ENCODE data around the gene MICU2.

Gene MICU2

GRCh38 chr13:21573920-21574712, 29.9 kb downstream of the MICU2 start:
- no peak overlapping the region for H3K4me2 ChIP-seq (ENCODE audit: low read length)
- H3K4me3 ChIP-seq (ENCODE audit: low read depth, low read length, poor library complexity, severe bottlenecking), result no peak overlapping the region
- H3K79me2 ChIP-seq (ENCODE audit: insufficient read depth, low read length), result no peaks in the 10 kb centered on the region; the same call in 1 of the 2 replicates
- no peak overlapping the region for H3K9ac ChIP-seq (ENCODE audit: low read length)
- no peaks in the 10 kb centered on the region for H4K20me1 ChIP-seq (ENCODE audit: insufficient read depth, low read length)
- no peaks in the 10 kb centered on the region for H3F3A ChIP-seq (ENCODE audit: insufficient read depth, low read length)
- no peaks in the 10 kb centered on the region for H3K27me3 ChIP-seq (ENCODE audit: insufficient read depth, low read length)
- H3K9me2 ChIP-seq (ENCODE audit: low read depth, low read length), result no peaks in the 10 kb centered on the region
- H2AFZ ChIP-seq (ENCODE audit: low read length), result no peak overlapping the region
- no peak overlapping the region for H3K27ac ChIP-seq (ENCODE audit: low read depth, low read length, poor library complexity, severe bottlenecking)
- H3K9me3 ChIP-seq (ENCODE audit: low read length), result no peaks in the 10 kb centered on the region
- TF ChIP-seq EZH2 (IDR thresholded peaks at IDR 0.05; ENCODE audit: borderline replicate concordance, low read length) (no peak), CTCF (IDR thresholded peaks at IDR 0.05; ENCODE audit: low read length) (no peak)
- H3K36me3 ChIP-seq (ENCODE audit: insufficient read depth, low read length), result no peaks in the 10 kb centered on the region
- peaks cover 10% of the 10 kb centered on the region for H3K4me1 ChIP-seq (ENCODE audit: insufficient read depth, low read length, severe bottlenecking)

DNA sequence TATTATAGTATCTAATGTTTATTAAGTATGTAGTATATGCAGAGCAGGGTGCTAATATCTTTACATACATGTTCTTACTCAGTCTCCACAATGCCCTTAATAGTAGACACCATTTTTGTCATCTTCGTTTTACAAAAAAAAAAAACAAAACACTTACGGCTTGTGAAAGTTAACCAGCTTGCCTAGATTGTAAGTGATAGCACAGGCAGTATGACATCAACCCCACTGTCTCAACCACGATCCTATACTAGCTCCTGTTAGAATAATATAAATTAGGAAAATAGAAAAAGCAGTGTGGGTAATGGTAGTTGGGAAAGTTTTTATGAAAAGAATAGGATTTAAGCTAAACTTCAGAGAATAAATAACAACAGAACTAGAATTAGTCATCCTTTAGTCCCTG, 34.3 kb downstream of the MICU2 start:
- Histone ChIP-seq H3K27ac (ENCODE audit: low read depth, low read length, poor library complexity, severe bottlenecking) (no peak overlapping the region), H3K4me3 (ENCODE audit: low read depth, low read length, poor library complexity, severe bottlenecking) (no peak overlapping the region), H3K4me1 (ENCODE audit: insufficient read depth, low read length, severe bottlenecking) (peaks cover 17% of the 10 kb centered on the region), H3K36me3 (ENCODE audit: insufficient read depth, low read length) (peaks cover 11% of the 10 kb centered on the region; the same call in 1 of the 2 replicates), H2AFZ (ENCODE audit: low read length) (no peak overlapping the region), H3K9me2 (ENCODE audit: low read depth, low read length) (no peaks in the 10 kb centered on the region), H3K27me3 (ENCODE audit: insufficient read depth, low read length) (no peaks in the 10 kb centered on the region), H3K4me2 (ENCODE audit: low read length) (no peak overlapping the region), H3K9me3 (ENCODE audit: low read length) (no peaks in the 10 kb centered on the region), H3F3A (ENCODE audit: insufficient read depth, low read length) (no peaks in the 10 kb centered on the region), H4K20me1 (ENCODE audit: insufficient read depth, low read length) (no peaks in the 10 kb centered on the region), H3K9ac (ENCODE audit: low read length) (no peak overlapping the region), H3K79me2 (ENCODE audit: insufficient read depth, low read length) (no peaks in the 10 kb centered on the region; the same call in 1 of the 2 replicates)
- TF ChIP-seq CTCF (IDR thresholded peaks at IDR 0.05; ENCODE audit: low read length) (no peak), EZH2 (IDR thresholded peaks at IDR 0.05; ENCODE audit: borderline replicate concordance, low read length) (no peak)

GRCh38 chr13:21568854-21569253, 35.1 kb downstream of the MICU2 start:
- H3K36me3 ChIP-seq (ENCODE audit: insufficient read depth, low read length), result peaks cover 19% of the 10 kb centered on the region; the same call in 1 of the 2 replicates
- H3K9ac ChIP-seq (ENCODE audit: low read length), result no peak overlapping the region
- peak overlapping the region; percentile 35 for H3K27ac ChIP-seq (ENCODE audit: low read depth, low read length, poor library complexity, severe bottlenecking)
- no peaks in the 10 kb centered on the region for H3F3A ChIP-seq (ENCODE audit: insufficient read depth, low read length)
- no peak overlapping the region for H2AFZ ChIP-seq (ENCODE audit: low read length)
- peak overlapping the region; percentile 11; the same call in 1 of the 2 replicates for H3K4me2 ChIP-seq (ENCODE audit: low read length)
- no peaks in the 10 kb centered on the region for H3K9me3 ChIP-seq (ENCODE audit: low read length)
- no peaks in the 10 kb centered on the region for H4K20me1 ChIP-seq (ENCODE audit: insufficient read depth, low read length)
- H3K79me2 ChIP-seq (ENCODE audit: insufficient read depth, low read length), result no peaks in the 10 kb centered on the region; the same call in 1 of the 2 replicates
- H3K9me2 ChIP-seq (ENCODE audit: low read depth, low read length), result no peaks in the 10 kb centered on the region
- TF ChIP-seq CTCF (IDR thresholded peaks at IDR 0.05; ENCODE audit: low read length) (no peak), EZH2 (IDR thresholded peaks at IDR 0.05; ENCODE audit: borderline replicate concordance, low read length) (no peak)
- H3K27me3 ChIP-seq (ENCODE audit: insufficient read depth, low read length), result no peaks in the 10 kb centered on the region
- H3K4me3 ChIP-seq (ENCODE audit: low read depth, low read length, poor library complexity, severe bottlenecking), result no peak overlapping the region
- peaks cover 17% of the 10 kb centered on the region for H3K4me1 ChIP-seq (ENCODE audit: insufficient read depth, low read length, severe bottlenecking)
